Esophagus muscularis mucosa (tissue), 3 donors: ENCODE results near the gene ACSL6.

ENCODE experiments used
- POLR2A ChIP-seq: fragments of 450-650 bp; IDR thresholded peaks from one replicate; pipeline ENCODE4 v1.6.1; 2017; ENCODE audit warnings: antibody characterized with exemption, moderate library complexity, mild to moderate bottlenecking, low read depth
- POLR2AphosphoS5 ChIP-seq, 2 donors: sonication (generic); formaldehyde crosslinking; IDR thresholded peaks; one replicate each; pipeline ENCODE4 v1.6.1; 2017; ENCODE audit warnings: antibody characterized with exemption in 2 of 2
- TF ChIP-seq, protein P1 (sequence below), 3 experiments: fragments of 200-600 bp in 2 of 3; fragments of 450-650 bp in 1 of 3; sonication (generic) in 2 of 3; IDR thresholded peaks; one replicate each; pipeline ENCODE4 v1.5.1; 2017 to 2019; ENCODE audit warnings: antibody characterized with exemption in 3 of 3, mild to moderate bottlenecking in 2 of 3, moderate library complexity in 1 of 3

DNA sequence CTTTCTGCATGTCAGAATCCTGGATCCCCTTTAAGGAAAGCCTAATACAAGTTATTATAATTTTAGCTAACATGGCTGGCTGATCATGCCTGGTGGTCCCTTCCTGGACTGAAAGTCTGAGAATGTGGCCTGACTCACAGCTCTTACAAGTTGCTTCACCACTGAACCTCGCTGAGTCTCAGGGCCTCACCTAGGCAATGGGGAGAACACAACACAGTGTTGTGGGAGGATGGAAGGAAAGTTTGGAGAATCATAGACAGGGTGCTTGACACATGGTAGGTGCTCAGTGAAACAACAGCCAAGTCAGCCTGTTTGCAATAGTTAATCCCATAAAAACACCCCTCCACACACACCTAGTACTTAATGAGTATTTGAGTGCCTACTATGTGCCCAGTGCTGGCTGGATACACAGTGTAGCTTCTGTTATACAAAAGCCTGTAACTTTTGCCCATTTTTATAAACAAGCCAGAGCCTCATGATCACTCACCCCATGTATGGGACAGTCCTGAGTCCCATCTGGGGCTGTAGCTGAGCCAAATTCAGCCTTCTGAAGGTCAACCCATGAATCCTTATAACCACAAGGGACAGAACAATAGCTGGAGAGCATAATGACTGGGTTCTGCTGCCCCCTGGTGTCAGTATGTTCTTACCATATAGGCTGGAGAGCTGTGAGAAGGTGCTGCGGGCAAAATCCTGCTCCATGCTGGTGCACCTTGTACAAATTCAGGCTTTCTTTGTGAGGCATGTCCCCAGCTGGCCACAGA lies 3.9 kb downstream of the ACSL6 start:
- TF ChIP-seq POLR2A: no peak
- TF ChIP-seq, protein P1, sequence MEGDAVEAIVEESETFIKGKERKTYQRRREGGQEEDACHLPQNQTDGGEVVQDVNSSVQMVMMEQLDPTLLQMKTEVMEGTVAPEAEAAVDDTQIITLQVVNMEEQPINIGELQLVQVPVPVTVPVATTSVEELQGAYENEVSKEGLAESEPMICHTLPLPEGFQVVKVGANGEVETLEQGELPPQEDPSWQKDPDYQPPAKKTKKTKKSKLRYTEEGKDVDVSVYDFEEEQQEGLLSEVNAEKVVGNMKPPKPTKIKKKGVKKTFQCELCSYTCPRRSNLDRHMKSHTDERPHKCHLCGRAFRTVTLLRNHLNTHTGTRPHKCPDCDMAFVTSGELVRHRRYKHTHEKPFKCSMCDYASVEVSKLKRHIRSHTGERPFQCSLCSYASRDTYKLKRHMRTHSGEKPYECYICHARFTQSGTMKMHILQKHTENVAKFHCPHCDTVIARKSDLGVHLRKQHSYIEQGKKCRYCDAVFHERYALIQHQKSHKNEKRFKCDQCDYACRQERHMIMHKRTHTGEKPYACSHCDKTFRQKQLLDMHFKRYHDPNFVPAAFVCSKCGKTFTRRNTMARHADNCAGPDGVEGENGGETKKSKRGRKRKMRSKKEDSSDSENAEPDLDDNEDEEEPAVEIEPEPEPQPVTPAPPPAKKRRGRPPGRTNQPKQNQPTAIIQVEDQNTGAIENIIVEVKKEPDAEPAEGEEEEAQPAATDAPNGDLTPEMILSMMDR (IDR thresholded peaks at IDR 0.05): peak; percentile 71 to 78 (median 75)
- TF ChIP-seq POLR2AphosphoS5 (IDR thresholded peaks at IDR 0.05): no peak
